ENCODE data around the gene PRSS57. TPM values are rescaled to one million over a fixed set of nuclear protein-coding genes. Genes with fewer than 3 reads are reported as not detected.

The PRSS57 gene
- total RNA-seq, 1 donor from 2014 or later: not detected

- no peak for DNase-seq (ENCODE audit: low read depth)
These were observed 536 bp downstream of the PRSS57 start for GRCh38 chr19:694481-695351.

DNA sequence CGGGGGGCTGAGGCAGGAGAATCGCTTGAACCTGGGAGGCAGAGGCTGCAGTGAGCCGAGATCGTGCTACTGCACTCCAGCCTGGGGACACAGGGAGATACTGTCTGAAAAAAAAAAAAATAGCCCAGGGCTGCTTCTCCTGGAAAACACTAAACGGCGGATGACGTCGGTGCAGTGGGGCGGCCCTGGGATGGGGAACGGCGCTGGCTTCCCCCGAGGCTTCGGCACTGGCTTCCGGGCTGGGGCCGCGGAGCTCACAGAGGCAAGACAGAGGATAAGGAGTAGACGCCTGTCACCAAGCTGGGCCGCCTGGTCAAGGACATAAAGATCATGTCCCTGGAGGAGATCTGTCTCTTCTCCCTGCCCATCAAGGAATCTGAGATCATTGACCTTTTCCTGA is 5.0 kb downstream of the PRSS57 start:
- DNase-seq (ENCODE audit: low read depth): no peak

DNA sequence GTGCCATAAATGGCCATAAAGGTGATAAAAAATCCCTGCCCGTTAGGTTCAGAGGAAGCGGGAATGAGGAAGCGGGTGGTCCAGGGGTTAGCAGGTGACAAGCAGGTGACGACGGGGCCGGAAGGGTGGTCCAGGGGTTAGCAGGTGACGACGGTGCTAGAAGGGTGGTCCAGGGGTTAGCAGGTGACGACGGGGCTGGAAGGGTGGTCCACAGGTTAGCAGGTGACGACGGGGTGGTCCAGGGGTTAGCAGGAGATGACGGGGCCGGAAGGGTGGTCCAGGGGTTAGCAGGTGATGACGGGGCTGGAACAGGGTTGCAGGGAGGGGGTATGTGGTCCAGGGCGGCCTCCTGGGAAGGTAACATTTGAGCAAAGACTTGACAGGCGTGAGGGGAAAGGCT is 6.3 kb downstream of the PRSS57 start:
- DNase-seq (ENCODE audit: low read depth): no peak

DNA sequence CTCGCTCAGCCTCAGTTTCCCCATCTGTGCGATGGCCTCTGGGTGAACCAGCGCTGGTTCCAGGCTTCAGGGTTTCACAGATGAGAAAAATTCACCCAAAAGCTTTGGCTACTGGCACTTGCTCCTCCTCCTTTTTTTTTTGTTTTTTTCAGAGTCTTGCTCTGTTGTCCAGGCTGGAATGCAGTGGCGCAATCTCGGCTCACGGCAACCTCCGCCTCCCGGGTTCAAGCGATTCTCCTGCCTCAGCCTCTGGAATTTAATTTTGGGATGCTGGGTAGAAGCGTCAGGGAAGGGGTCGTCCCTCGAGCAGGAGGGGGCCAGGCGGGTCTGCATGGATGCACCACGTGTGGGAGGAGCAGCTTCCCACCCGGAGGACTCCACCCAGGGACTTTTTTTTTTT is 7.0 kb downstream of the PRSS57 start:
- DNase-seq (ENCODE audit: low read depth): no peak

DNA sequence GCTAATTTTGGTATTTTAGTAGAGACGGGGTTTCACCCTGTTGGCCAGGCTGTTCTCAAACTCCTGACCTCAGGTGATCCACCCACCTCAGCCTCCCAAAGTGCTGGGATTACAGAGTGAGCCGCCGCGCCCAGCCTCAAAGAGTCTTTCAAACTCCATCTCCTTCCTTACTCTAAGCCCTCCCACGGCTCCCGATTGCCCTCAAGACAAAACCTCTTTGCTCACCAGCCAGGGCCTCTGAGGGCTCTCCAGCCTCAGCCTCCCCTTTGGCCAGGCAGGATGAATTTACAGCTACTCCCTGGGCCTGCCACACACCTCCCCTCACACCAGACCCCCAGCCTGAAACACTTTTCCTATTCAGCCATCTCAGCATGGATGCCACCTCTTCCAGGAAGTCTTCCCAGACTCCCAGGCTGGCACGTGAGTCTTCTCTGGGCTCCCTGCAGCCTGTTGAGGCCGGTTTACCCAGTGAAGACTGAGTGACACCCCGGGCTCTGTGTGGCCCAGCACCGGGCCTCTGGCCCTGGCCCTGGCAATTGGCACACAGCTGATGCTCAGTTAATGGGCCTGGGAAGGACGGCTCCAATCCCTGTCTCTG is 7.6 kb downstream of the PRSS57 start:
- no peak for DNase-seq (ENCODE audit: low read depth)

GRCh38 chr19:686589-687297 is 8.5 kb downstream of the PRSS57 start:
- no peak for DNase-seq (ENCODE audit: low read depth)

DNA sequence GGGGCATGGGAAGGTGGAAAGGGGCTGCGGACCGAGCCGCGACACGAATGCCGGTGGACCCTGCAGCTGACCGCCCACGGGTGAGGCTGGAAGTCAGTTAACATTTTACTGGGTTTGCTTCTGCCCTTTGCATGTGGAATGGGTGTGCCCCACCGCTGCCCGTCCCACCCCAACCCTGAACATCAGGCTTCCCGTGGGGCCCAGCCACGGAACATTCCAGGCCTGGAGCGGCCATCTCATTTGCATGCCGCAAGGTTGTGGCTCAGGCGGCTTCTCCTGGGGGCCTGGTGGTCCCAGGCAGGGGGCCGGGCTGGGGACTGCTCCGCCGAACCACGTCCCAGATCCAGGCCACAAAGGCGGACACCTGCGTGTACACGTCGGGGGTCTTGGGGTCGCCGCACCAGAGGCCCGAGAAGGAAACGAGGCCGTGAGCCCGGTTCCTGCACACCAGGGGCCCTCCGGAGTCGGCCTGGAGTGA is 9.8 kb downstream of the PRSS57 start:
- no peak for DNase-seq (ENCODE audit: low read depth)

- no peak for DNase-seq (ENCODE audit: low read depth)
These were observed 12.5 kb downstream of the PRSS57 start for GRCh38 chr19:682678-683320.

GRCh38 chr19:681029-682019 is 13.9 kb downstream of the PRSS57 start:
- no peak for DNase-seq (ENCODE audit: low read depth)

- DNase-seq (ENCODE audit: low read depth): peak; percentile 89
These were observed 14.8 kb downstream of the PRSS57 start for GRCh38 chr19:680287-681028.

DNA sequence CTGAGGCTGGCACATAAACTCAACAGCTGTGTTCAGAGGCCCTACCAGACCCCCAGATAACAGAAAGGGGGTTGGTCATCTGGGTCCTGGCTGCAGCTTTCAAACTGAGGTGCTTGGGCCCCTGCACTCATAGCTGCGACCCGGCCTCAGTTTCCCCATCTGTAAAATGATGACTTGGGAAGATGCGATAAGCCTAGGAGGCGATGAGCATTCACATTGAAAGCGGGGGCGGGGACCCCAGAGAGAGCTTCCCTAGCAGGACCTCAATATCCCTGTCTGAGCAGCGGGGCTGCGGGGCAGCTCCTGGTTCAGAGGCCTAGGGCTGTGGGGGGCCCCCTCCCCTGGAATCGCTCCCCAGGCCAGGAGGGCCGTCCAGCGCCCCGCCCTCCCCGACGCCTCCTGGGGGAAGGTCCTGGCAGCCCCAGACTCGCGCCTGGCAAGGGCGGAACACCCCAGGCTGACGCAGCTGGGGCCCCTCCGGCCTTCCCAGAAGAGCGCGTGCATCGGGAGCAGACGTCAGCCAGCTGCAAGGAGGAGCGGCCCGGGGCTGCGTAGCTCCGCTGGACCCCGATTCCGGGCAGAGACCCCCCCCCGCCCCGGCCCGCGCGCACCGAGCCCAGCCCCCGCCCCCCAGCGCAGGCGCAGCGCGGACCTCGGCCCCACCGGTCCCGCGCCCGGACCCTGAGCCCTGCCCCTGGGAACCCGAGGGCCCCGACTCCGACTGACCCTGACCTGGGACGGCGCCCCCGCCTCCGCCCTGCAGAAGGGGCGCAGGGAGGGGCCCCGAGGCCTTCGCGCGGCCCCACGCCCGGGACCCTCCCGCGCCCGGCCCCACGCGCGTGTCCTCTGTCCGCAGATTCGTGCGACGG is 15.6 kb downstream of the PRSS57 start:
- peak; percentile 25 for DNase-seq (ENCODE audit: low read depth)

DNA sequence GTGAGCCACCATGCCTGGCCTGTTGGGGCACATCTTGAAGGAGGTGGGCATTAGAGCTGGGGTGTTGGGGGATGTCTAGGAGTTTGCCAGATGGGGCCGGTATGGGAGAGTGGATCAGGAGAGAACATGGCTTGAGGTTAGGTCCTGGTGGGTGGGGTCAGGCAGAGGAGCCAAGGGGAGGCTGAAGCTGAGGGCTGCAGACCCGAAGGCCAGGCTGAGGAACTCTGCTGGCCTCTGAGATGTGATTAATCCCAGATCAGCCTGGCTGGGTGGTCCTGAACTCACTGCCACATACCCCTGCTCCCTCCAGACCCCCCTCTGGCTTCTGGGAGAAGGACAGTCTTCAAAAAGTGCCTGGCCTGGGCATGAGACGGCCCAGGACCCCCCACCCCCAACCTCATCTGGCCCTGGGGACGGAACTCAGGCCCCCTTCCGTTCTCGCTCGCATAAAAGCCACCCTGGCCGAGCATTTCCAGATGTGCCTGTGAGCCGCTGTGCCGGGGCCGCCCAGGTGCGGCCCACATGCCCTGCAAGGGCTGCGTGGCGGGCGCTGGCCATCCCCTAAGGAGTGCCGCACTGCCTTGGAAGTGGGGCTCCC is 16.4 kb downstream of the PRSS57 start:
- DNase-seq (ENCODE audit: low read depth): no peak

GRCh38 chr19:677601-678436 is 17.4 kb downstream of the PRSS57 start:
- DNase-seq (ENCODE audit: low read depth): no peak

- DNase-seq (ENCODE audit: low read depth): peak; percentile 70
These were observed 18.1 kb downstream of the PRSS57 start for GRCh38 chr19:677201-677600.

DNA sequence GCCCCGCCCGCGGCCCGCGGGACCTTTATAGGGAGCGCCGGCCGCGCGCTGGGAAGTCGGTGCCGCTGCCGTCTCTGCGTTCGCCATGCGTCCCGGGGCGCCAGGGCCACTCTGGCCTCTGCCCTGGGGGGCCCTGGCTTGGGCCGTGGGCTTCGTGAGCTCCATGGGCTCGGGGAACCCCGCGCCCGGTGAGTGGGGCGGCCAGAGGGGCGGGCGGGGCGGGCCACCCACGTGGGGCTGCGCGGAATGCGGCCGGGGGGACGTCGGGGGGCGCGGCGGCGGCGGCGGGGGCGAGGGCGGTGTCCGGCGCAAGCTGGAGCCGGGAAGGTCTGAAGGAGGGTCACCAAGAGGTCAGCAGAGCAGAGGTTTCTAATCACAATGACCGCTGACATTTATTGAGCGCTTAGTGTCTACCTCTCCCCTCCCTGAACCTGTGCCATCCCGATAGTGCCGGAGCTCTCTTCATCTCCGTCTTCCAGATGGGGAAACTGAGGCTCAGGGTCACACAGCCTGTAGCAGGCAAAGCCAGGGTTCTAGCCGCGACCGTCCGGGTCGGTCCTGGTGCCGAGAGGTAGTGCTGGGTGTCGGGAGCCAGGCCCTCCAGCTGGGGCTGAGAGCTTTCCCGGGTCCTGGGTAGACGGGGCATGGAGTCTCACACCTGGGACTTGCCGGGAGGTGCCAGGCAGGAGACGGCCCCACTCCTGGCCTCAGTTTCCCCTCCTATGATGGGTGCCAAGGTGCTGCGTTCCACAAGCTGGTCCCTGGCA is 18.7 kb downstream of the PRSS57 start, which contains the start of gene FSTL3:
Gene FSTL3 (plus strand): TSS at position 54 of the 767 bp plus-strand sequence. CDS start 32 bp downstream, at position 86.
- DNase-seq (ENCODE audit: low read depth): no peak

DNA sequence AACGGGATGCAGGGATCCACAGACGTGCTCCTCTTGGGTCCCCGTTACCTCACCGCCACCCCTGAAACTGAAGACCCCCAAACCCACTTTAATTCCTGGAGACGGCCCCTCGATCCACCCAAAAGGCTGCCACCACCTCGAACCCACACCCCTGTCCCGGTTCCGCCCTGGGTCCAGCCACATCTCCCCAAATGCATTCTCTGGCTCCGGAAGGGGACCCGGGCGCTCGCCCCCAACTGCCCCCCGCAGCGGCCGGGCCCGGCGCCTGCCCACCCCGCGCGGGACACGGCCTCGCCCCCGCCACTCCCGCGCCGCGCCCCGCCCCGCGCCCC is 19.3 kb downstream of the PRSS57 start:
- no peak for DNase-seq (ENCODE audit: low read depth)

Measured in renal cortical epithelial cell (primary cell).